GM19467 (cell line): ENCODE data around the gene ADAMTS2.
"Not testable (repeated sequence)": the region's sequence is repeated elsewhere in the genome, so short reads cannot be mapped to it uniquely, and the experiment has no call there.

Experiments
- ATAC-seq: cut with Tn5 transposase; IDR thresholded peaks from one replicate; pipeline ENCODE4 v1.9.1; 2021; ENCODE audit warnings: mild to moderate bottlenecking, moderate library complexity; ENCODE audit not compliant: unreplicated experiment

The ADAMTS2 gene

GRCh38 chr5:179119415-179120170, 225.7 kb downstream of the ADAMTS2 start:
- ATAC-seq, result no peak

DNA sequence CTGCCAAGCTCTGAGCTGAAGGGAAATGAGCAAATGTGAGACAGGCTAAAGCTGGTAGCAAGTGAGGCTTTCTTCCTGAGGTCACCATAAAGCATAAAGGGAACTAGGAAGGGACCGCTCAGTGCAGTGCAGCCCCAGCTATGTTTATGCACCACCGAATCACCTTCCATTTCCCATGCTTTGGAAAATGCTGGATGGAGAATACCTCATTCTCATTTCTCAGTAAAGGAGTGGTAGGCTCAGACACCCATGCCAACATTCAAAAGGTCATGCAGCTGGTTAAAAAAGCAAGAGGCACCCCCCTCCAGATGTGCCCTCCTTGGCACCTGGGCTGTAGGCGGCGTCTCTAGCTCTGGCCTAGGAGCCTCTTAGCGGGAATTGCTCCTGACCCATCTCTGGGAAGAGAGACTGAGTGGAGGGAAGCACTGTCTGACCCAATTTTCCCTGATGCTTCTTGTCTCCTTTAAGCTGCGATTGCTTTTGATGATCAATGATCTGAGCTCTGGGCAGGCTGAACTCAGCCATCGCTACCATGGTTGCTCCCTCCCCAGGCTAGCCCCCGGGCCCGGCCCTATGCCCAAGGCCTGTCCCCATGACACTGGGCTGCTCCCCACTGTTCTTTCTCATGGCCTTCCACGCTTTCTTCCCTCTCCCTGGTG, 226.4 kb downstream of the ADAMTS2 start:
- no peak for ATAC-seq

- no peak for ATAC-seq
Measured at GRCh38 chr5:179118338-179118737, 226.9 kb downstream of the ADAMTS2 start.

- no peak for ATAC-seq
Measured at GRCh38 chr5:179115845-179116524, 229.3 kb downstream of the ADAMTS2 start.

DNA sequence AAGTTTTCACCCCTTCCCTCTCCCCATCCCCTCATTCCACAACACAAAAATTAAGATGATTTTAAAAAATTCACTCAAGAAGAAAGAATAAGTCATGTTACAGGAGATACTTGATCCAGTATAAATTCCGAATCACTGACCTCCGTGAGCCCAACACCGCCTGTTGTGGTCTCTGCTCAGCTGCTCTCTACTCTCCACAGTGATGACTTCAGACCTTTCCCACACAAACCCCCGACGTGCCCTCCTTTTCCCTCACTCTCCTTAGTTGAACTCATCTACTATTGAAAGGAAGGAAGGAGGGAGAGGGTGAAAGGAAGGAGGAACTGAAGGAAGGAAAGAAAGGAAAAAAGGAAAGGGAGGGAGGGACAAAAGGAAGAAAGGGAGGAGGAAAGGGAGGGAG, 230.0 kb downstream of the ADAMTS2 start:
- no peak for ATAC-seq

GRCh38 chr5:179114756-179115155, 230.5 kb downstream of the ADAMTS2 start:
- no peak for ATAC-seq

- ATAC-seq, result no peak
Measured at GRCh38 chr5:179113945-179114641, 231.2 kb downstream of the ADAMTS2 start.

DNA sequence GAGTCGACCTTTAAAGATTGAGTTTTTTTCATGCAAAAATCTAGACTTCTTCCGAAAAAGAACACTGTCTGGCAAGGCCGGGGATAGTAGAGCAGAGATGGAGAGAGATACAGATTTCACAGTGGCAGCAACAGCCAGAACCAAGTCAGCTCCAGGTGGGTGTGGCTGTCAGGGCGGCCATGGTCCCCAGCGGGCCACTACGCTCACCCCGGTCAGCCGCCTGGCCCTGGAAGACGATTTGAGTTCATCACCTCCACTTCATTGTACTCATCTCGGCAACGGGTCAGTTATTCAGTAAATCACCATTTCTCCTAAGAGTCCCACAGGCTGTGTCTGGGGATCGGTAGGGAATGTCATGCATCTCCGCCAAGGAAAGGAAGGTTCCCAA, 232.1 kb downstream of the ADAMTS2 start:
- ATAC-seq, result no peak

DNA sequence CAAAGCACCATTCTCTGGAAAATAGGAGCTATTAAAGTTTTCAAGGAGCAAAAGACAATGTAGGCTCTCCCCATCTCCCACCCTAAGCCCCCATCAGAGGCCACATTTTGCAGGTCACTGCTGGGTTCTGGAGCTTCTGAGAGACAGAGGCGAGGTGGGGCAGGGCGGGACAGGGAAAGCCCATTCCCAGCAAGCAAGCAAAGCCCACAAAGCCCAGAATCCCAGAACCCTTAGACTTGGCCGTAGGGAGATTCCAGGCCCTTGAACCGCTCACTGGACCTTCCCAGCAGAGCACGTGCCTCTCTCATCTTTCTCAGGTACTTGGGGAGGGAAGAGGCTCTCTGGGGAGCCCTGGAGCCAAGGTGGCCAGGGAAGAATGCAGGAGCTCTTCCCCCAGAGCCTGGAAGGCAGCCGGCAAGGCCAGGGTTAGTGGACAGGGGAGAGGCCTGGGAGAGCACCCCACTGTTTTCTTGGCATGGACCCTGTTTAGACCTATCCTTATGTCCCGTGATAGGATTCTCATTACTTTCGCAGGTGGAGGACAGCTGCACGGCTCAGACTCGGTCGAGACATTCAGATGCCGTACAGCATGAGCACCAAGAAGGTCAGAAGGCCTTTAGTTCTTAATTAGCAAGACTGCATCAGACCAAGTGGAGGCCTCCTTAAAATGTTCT, 232.7 kb downstream of the ADAMTS2 start:
- no peak for ATAC-seq

DNA sequence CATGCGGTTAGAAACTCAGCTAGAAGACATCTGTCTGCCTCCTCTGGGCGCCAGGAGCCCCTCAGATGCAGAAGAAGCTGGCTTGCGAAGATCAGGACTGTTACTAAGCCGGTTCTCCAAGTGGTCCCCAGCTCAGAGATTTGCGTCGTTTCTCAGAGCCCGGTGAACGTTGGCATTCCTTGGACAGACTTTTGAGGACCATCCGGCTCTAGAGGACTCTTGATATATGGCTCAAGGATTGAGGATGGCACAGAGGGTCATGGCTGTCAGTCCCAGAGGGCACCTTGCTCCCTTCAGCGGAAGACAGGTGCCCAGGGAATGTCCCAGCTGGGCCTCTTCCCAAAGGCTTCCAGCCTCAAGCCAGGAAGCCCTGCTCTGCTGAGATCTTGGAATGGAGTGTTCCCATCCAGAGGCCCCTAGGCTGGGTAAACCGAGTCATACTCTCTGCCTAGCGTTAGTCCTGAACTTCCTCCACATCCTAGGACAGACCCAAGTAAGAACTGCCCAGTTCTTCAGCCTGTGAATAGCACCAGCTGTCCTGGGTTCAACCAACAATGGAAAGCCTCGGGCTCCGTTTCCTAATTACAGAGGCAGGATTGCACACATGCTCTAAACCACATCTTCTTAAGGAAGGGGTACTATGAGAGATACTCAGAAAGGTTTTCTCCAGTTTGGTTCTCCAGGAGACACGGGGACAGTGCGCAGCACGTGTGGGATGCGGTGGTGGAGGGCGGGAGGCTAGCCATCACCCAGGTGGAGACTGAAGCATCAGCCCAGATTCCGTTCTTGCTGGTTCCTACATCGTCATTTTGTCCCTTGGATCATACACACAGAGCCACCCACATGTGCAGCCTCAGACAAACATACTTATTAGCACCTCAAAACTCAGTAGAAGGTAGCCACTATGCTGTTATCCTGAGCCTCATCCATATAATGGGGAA, 233.7 kb downstream of the ADAMTS2 start:
- no peak for ATAC-seq

DNA sequence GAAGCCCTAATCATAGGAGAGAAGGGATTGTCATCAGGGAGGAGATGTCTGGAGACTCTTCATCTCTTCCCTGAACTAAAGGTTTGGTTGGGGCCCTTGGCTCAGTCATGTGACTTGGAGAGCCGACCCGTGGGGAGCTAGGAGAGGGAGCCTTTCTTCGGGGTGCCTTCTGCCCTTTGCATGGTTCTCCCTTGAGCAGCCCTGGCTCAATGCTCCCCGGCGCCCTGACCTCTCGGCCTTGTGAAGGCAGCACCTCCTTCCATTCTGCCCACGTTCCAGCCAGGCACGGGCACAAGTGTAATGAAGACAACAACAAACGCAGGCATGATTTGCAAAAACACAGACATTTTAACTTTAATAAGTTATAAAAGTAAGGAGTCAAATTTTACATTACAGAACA, 234.7 kb downstream of the ADAMTS2 start:
- no peak for ATAC-seq

- not testable (repeated sequence) for ATAC-seq
Measured at GRCh38 chr5:179101282-179101681, 244.0 kb downstream of the ADAMTS2 start.

- no peak for ATAC-seq
Measured at GRCh38 chr5:179089502-179089901, 255.8 kb downstream of the ADAMTS2 start.

DNA sequence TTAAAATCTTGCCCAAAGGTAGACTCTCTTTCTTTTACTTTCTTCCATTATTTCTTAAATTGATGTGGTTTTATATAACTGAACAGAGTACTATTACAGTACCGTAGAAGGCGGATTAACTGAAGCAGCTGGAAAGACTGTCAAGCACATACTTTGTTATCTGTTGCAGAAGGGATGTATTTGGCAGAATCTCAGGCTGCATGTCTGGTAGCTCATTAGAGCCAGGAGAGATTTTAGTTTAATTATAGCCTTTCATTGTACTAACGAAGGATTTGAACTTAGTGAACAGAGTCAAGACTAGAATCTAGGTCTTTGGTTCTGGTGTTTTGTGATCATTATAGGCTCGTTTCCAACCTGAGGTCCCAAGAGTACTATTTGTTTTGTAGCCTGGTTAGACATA, 264.5 kb downstream of the ADAMTS2 start:
- no peak for ATAC-seq

DNA sequence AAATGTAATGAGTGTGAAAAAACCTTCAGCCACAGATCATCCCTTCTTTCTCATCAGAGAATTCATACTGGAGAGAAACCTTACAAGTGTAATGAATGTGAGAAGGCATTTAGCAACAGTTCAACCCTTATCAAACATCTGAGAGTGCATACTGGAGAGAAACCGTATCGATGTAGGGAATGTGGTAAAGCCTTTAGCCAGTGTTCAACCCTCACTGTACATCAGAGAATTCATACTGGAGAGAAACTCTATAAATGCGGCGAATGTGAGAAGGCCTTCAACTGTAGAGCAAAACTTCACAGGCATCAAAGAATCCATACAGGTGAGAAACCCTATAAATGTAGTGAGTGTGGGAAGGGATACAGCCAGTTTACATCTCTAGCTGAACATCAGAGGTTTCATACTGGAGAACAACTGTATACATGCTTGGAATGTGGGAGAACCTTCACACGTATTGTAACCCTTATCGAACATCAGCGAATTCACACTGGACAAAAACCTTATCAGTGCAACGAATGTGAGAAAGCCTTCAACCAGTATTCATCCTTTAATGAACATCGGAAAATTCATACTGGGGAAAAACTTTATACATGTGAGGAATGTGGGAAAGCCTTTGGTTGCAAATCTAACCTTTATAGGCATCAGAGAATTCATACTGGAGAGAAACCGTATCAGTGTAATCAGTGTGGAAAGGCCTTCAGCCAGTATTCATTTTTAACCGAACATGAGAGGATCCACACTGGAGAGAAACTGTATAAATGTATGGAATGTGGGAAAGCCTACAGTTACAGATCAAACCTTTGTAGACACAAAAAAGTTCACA, 265.9 kb downstream of the ADAMTS2 start:
- ATAC-seq, result no peak

DNA sequence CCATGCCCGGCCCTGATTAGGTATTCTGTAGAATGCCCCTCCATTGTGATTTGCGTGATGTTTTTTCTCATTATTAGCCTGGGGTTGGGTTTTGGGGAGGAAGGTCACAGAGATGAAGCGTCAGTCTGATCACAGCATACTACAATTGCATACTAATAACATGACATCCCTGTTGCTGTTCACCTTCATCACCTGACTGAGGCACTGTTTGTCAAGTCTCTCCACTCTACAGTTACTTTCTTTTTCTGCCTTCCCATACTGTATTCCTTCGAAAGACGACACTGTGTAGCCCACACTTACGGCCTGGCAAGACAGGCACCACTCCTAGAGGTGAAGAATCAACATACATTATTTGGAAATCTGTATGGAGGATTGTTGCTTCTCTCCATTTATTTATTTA, 279.6 kb downstream of the ADAMTS2 start:
- ATAC-seq, result no peak

DNA sequence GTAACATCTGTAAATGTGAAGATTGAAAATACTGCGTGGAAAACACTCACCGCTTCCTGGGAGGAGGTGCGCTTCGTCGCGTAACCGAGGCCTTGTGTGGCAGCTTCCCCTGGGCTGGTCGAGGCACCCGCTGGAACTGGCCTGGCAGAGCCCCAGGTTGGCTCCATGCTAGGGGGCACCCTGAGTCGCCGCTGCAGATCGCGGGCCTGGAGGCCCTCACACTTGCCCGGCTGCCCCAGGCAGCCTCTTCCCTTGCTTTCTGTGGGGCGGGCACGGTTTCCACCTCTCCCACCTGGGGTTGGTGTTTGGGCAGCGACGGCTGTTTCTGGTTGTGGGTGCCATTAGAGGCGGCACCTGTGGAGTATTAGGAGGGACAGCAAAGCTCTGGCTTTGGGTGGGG, 284.2 kb downstream of the ADAMTS2 start:
- no peak for ATAC-seq
